NCI-H1417 (cell line): ENCODE measurements around the gene SLC29A2.

Source experiments
- DNase-seq, 3 experiments: peaks; one replicate each; lab custom pipeline; 2025; lab: John Stamatoyannopoulos, UW

SLC29A2 gene

DNA sequence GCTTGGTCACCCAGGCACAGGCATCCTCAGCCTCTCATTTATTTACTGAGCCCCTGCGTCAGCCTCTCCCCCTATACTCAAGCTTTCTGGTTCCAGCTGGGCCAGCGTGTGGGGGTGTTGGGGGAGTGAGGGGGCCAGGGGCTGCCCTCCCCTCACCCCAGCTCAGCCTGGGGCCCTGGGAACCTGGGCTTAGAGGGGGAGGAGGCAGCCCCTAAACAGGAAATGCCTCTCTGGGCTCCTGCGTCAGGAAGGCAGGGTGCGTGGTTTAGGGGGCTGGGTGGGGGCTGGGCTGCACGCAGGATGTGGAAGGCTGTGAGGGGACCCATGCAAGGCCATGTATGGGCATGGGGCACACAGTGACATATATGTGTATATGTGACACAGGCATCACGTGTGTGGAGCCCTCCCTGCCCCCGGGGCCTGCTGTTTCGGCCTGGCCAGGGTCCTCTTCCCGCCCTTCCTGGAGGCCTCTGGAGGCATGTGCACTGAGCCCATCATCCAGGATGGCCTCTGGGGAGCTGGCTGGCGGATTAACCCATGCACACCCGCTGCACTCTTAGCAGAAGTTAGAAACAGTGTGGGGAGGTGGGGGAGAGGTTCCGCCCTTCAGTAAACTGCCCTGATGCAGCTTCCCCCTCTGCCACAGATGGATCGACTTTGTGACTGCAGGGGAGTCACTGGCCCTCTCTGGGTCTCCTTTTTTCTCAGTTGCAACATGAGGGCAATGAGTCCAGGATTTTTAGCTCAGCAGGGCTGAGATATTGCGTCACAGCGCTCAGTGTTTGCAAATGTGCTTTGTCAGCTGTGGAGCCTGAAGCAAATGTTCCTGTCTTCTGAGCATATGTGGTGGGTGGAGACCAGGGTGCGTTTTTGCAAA is 53.6 kb downstream of the SLC29A2 start:
- no peak for DNase-seq

DNA sequence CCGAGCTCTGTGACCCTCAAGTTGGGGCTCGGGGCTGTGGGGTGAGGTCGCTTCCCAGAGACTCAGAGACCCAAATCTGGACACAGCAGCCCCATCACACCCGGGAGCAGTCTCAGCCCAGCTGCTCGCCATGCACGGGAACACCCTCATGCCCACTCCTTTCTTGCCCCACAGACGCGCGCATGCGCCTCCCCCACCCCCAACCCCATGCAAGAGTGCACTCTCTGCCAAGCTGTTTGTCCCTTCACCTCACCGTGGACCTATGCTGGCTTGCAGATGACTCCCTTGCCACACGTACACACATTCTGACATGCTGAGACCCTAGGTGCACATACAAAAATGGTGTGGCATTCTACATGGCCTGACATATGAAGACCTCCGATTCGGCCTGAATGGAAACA is 54.2 kb downstream of the SLC29A2 start:
- no peak for DNase-seq

DNA sequence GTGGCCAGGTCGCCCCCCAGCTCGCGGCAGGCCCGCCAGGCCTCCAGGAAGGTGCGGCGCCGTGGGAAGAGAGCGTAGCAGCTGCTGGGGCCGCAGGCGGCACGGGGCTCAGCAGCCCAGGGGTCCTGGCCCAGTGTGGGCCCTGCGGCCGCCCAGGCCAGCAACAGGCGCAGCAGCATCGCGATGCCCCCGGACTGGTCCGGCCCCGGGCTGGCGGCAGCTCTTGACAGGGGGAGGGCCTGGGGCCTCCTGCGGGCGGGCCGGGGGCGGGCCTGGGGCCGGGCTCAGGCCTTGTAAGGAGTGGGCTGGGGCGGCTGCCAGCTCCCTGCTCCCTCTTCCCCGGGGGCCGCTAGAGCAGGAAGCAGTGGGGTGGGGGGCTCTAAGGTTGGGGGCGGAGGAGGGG is 54.7 kb downstream of the SLC29A2 start, which contains the start of gene CD248:
TSS of gene CD248 (minus strand) at position 196 of the 403 bp plus-strand sequence. CDS start at position 179, 17 bp downstream.
- DNase-seq: no peak

- peak in 2 of 3 experiments; percentile 19 to 46 for DNase-seq
Observed at GRCh38 chr11:66315921-66316811, 55.4 kb downstream of the SLC29A2 start.

GRCh38 chr11:66315498-66315885 is 56.1 kb downstream of the SLC29A2 start:
- no peak for DNase-seq

DNA sequence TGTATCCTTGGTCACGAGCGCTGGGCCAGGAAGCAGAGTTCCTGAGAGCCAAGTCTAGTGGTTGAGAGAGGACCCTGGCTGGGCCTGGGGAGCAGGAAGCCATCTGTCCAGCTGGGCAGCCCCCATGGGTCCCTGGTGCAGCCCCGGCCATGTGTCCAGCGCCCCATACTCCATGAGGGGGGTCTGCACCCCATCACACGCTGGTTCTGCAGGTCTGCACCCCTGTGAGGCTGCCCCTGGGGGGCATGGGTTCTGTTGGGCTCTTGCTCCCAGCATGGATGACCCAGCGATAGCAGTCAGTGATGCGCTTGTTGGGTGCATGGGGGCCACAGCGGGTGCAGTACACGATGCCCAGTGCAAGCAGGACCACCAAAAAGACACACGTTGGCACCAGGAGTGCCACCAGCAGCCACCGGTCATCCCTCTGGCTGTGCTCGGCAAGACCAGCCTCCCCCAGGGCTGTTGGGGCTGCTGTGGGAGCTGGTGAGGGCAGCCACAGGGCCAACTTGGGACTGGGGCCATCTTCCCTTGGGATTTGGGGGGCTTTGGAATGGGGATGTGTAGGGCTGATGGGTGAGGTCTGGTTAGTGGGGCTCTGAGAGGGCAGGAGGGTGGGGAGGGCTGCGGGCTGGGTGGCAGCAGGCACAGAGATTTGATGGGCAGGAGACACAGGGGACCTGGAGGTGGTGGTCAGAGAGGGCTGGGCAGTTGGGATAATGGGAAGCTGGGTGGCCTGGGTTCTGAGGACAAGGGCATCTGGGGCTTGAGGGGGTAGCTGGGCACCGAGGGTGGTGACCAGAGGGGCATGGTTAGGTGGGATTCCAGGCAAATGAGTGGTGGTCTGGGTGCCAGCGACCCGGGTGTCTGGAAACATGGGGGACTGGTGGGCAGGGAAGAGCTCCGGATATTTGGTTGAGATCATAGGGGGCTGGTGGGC is 56.7 kb downstream of the SLC29A2 start:
- no peak for DNase-seq

DNA sequence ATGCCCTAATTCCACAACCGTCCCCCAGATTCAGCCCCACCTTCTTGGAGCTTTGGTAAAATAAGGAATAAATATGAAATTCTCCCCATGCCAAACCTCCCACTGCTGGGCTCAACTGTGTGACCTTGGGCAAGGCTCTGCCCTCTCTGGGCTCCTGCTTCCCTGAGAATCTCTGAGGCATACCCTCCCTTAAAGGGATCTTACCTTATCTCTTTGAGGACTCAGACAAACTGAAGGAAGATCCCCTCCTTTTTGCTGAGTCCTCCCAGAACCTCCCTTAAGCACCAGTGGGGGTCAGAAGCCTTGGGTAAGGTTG is 57.4 kb downstream of the SLC29A2 start:
- no peak for DNase-seq

- no peak for DNase-seq
Observed at GRCh38 chr11:66313321-66314185, 58.0 kb downstream of the SLC29A2 start.

- DNase-seq: peak; percentile 95 to 98 (median 96)
Observed at GRCh38 chr11:66312549-66313320, 58.8 kb downstream of the SLC29A2 start.
